Skeletal muscle satellite cell (primary cell): Measurements from ENCODE around the gene METRN.
"Not testable (repeated sequence)": the region's sequence is repeated elsewhere in the genome, so short reads cannot be mapped to it uniquely, and the experiment has no call there.

Source experiments
- H3K27me3 ChIP-seq: 2 replicates; pipeline ENCODE4 v1.7.0; 2013; ENCODE audit warnings: low read length; ENCODE audit not compliant: control insufficient read depth, insufficient read depth
- H3K36me3 ChIP-seq: 2 replicates; pipeline ENCODE4 v1.7.0; 2013; ENCODE audit warnings: mild to moderate bottlenecking, control low read depth, low read length; ENCODE audit not compliant: insufficient read depth
- H3K4me1 ChIP-seq: 2 replicates; pipeline ENCODE4 v1.7.0; 2013; ENCODE audit warnings: low read length; ENCODE audit not compliant: control insufficient read depth, insufficient read depth
- H3K4me2 ChIP-seq: 2 replicates; pipeline ENCODE4 v1.7.0; 2013; ENCODE audit warnings: mild to moderate bottlenecking, low read length
- H3K4me3 ChIP-seq: 2 replicates; pipeline ENCODE4 v1.7.0; 2013; ENCODE audit warnings: low read length
- H3K9ac ChIP-seq: 2 replicates; pipeline ENCODE4 v1.7.0; 2013; ENCODE audit warnings: mild to moderate bottlenecking, low read depth, low read length, moderate library complexity
- H3K9me3 ChIP-seq: replicated peaks from 2 replicates; pipeline ENCODE4 v1.7.0; 2013; ENCODE audit warnings: mild to moderate bottlenecking, control low read depth, low read length

Gene METRN

GRCh38 chr16:706189-707061, 8.5 kb upstream of the METRN start:
- H3K9me3 ChIP-seq: no peaks in the 10 kb centered on the region

GRCh38 chr16:707062-707538, 7.8 kb upstream of the METRN start:
- Histone ChIP-seq H3K4me3 (no peak overlapping the region), H3K36me3 (no peaks in the 10 kb centered on the region), H3K4me1 (peaks cover 13% of the 10 kb centered on the region), H3K27me3 (peaks cover 71% of the 10 kb centered on the region), H3K9ac (no peak overlapping the region), H3K4me2 (no peak overlapping the region), H3K9me3 (no peaks in the 10 kb centered on the region)

More at GRCh38 chr16:706189-707061, 8.5 kb upstream of the METRN start:
- Histone ChIP-seq H3K4me2 (no peak overlapping the region), H3K36me3 (no peaks in the 10 kb centered on the region), H3K4me1 (peaks cover 11% of the 10 kb centered on the region), H3K4me3 (no peak overlapping the region), H3K9ac (no peak overlapping the region), H3K27me3 (peaks cover 78% of the 10 kb centered on the region)

DNA sequence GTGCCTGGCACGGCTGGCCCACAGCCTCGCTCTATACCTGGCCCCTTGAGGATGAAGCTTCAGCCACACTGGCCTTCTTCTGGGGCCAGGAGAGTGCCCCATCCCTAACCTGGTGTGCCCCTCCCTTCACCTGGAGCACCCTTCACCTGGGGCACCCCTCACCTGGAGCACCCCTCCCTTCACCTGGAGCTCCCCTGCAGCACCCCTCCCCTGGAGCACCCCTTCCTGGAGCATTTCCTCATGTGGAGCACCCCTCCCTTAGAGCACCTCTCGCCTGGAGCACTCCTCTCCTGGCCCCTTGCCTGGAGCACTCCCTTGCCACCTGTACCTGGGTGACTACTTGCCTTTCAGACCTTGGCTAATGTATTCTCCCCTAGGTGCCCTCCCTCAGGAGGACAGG, 6.9 kb upstream of the METRN start:
- H3K27me3 ChIP-seq: peaks cover 62% of the 10 kb centered on the region
- no peaks in the 10 kb centered on the region for H3K36me3 ChIP-seq
- H3K9ac ChIP-seq: no peak overlapping the region
- no peak overlapping the region for H3K4me3 ChIP-seq
- H3K9me3 ChIP-seq: no peaks in the 10 kb centered on the region
- peaks cover 17% of the 10 kb centered on the region for H3K4me1 ChIP-seq
- H3K4me2 ChIP-seq: no peak overlapping the region

DNA sequence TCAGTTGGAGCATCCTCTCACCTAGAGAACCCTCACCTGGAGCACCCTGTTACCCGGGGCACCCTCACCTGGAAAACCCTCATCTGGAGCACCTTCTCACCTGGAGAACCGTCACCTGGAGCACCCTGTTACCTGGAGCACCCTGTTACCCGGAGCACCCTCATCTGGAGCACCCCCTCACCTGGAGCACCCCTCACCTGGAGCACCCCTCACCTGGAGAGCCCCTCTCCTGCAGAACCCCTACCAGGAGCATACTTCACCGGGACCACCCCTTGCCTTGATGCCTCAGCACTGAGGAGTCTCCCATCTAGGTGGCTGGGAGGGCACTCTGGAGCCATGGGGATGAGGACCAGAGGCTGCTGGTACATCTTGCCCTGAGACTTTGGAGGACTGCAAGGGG, 6.0 kb upstream of the METRN start:
- H3K27me3 ChIP-seq: peaks cover 53% of the 10 kb centered on the region
- H3K4me3 ChIP-seq: no peak overlapping the region
- no peak overlapping the region for H3K9ac ChIP-seq
- H3K36me3 ChIP-seq: no peaks in the 10 kb centered on the region
- no peak overlapping the region for H3K4me2 ChIP-seq
- H3K9me3 ChIP-seq: no peaks in the 10 kb centered on the region
- peaks cover 17% of the 10 kb centered on the region for H3K4me1 ChIP-seq

DNA sequence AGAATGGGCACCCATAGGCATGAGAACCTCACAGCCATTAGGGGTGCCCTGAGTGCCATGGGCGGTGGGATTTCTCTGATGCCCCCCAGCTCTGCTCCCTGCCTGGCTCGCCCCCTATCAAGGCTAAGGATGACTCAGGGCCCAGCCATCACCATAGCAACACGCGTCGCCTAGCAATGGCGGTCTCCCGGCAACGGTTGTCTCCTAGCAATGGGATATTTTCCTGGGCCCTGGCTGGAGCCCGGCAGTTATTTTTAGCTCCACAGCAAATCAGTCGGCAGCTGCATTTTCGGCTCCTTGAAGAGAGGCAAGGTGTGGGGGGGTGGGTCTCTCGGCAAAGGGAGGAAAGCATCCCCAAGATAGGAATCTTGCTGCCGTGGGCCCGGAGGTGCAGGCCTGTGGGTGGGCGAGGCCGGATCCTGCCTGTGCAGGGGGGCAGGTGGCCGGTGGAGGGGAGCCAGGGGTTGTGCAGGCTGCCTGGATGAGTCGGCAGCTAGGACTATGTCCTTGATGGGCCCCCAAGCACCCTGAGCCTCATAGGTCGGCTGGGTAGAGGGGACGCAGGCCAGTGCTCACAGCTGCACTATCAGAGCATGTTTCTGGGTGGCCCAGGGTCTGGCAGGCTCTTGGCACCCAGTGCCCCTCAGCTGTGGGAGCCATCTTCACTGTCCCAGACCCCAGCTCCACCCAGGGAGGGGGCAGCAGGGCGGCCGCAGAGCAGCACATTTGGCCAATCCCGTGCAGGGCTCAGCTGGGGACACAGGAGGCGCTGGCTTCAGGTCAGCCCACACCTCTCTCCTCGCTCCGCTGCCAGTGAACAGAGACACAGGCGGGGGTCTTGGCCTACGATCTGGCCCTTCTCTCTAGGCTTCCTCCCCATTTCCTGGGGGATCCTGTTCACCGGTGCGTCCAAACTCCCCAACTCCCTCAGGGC, 5.1 kb upstream of the METRN start:
- Histone ChIP-seq H3K9ac (no peak overlapping the region), H3K4me2 (peak overlapping the region; percentile 40), H3K36me3 (no peaks in the 10 kb centered on the region), H3K27me3 (peaks cover 45% of the 10 kb centered on the region), H3K4me3 (no peak overlapping the region), H3K9me3 (no peaks in the 10 kb centered on the region), H3K4me1 (peaks cover 21% of the 10 kb centered on the region)

GRCh38 chr16:710500-711075, 4.3 kb upstream of the METRN start:
- Histone ChIP-seq H3K4me2 (no peak overlapping the region), H3K36me3 (no peaks in the 10 kb centered on the region), H3K27me3 (peaks cover 45% of the 10 kb centered on the region), H3K9me3 (no peaks in the 10 kb centered on the region), H3K4me3 (no peak overlapping the region), H3K9ac (no peak overlapping the region), H3K4me1 (peaks cover 25% of the 10 kb centered on the region)

DNA sequence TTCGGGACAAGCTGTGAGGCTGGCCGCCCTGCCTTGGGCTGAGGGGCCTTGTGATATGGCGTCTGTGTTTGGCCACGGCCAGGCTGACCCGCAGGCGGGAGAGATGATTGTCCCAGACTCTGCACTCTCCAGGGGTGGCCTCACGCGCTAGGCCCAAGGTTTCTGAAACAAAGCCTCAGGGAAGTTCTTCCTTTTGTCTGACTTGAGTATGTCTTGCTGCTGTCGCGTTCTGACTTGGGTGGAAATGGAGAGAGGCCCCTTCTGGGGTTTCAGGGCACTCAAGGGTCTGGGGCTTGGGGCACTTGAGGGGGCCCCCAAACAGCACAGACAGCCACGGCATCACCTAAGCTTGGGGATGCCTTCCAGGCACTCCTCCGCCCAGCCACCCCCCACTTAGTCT, 3.8 kb upstream of the METRN start:
- Histone ChIP-seq H3K4me2 (no peak overlapping the region), H3K4me1 (peaks cover 30% of the 10 kb centered on the region), H3K9ac (no peak overlapping the region), H3K36me3 (no peaks in the 10 kb centered on the region), H3K27me3 (peaks cover 43% of the 10 kb centered on the region), H3K9me3 (no peaks in the 10 kb centered on the region), H3K4me3 (no peak overlapping the region)

DNA sequence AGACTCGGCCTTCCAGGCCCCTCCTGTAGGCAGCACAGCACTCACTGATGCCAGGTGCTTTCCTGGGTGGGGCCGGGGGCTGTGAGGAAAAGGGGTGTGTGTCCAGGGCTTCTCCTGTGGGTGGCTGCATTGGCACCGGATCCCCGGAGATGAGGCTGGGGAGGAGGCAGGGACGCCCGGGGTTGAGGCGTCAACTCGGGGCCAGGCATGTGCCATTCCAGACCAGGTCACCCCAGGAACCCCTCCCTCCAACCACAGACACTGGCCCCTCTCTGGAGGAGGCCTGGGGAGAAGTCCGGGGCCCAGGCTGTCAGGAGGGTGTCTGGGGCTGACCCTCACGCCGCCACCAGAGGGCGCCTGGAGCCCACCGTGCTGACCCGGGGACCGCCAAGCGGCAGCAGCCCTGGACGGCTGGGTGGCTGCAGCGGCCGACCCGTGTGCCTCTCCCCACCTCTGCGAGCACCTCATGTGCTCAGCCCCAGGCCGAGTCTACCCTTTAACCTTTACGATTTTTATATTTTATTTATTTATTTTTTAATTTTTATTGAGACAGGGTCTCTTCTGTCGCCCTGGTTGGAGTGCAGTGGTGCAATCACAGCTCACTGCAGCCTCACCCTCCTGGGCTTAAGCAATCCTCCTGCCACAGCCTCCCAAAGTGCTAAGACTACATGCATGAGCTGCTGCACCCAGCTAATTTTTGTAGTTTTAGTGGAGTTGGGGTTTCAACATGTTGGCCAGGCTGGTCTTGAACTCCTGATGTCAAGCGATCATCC, 3.2 kb upstream of the METRN start:
- Histone ChIP-seq H3K4me3 (no peak overlapping the region), H3K4me2 (no peak overlapping the region), H3K27me3 (peaks cover 36% of the 10 kb centered on the region), H3K36me3 (no peaks in the 10 kb centered on the region), H3K9me3 (no peaks in the 10 kb centered on the region), H3K4me1 (peaks cover 36% of the 10 kb centered on the region), H3K9ac (no peak overlapping the region)

GRCh38 chr16:712740-713250, 2.1 kb upstream of the METRN start:
- H3K4me2 ChIP-seq, H3K4me3 ChIP-seq, H3K9me3 ChIP-seq, H3K9ac ChIP-seq, H3K36me3 ChIP-seq: not testable (repeated sequence)
- H3K27me3 ChIP-seq: peaks cover 28% of the 10 kb centered on the region
- H3K4me1 ChIP-seq: peaks cover 36% of the 10 kb centered on the region

DNA sequence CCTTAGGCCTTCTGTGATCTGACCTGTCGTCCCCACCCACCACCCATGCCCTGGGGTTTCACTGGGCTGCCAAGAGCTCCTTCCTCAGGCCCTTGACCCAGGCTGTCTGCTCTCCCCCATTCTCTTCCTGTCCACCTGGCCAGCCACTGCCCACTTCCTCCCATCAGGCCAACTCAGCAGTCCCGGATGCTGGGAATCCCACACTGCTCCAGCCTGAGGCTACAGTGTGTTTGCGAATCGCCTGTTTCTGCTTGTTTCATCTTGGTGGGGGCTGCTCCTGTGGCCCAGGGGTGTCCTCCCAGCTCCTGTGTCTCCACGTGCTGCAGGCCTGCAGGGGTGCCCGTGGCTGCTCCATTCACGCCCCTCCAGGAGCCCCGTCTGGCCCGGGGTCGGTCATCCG, 839 bp upstream of the METRN start:
- H3K9me3 ChIP-seq: no peaks in the 10 kb centered on the region
- H3K27me3 ChIP-seq: peaks cover 15% of the 10 kb centered on the region
- no peak overlapping the region for H3K9ac ChIP-seq
- H3K36me3 ChIP-seq: no peaks in the 10 kb centered on the region
- H3K4me2 ChIP-seq: no peak overlapping the region
- peaks cover 36% of the 10 kb centered on the region for H3K4me1 ChIP-seq
- H3K4me3 ChIP-seq: no peak overlapping the region
